Stomach (tissue), 4 donors: ENCODE data around the gene NLN.
"Not testable (repeated sequence)": the region's sequence is repeated elsewhere in the genome, so short reads cannot be mapped to it uniquely, and the experiment has no call there.

Experiments used
- EP300 ChIP-seq: sonication (generic); formaldehyde crosslinking; IDR thresholded peaks from one replicate; pipeline ENCODE4 v1.6.1; 2017; ENCODE audit warnings: antibody characterized with exemption
- TF ChIP-seq, protein P1 (sequence below), 7 experiments: fragments of 450-650 bp in 4 of 7; fragments of 200-600 bp in 3 of 7; sonication (generic) in 3 of 7; IDR thresholded peaks; one replicate each; pipeline ENCODE4 v1.5.1; 2016 to 2019; ENCODE audit warnings: antibody characterized with exemption in 7 of 7, control low read depth in 2 of 7, mild to moderate bottlenecking in 1 of 7

DNA sequence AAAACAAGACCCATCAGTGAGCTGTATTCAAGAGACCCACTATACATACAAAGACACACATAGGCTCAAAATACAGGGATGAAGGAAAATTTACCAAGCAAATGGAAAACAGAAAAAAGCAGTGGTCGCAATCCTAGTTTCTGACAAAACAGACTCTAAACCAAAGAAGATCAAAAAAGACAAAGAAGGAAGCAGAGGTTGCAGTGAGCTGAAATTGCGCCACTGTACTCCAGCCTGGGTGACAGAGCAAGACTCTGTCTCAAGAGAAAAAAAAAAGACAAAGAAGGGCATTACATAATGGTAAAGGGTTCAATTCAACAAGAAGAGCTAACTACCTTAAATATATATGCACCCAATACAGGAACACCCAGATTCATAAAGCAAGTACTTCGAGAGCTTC is 45.9 kb upstream of the NLN start:
- not testable (repeated sequence) for TF ChIP-seq EP300
- TF ChIP-seq, protein P1, sequence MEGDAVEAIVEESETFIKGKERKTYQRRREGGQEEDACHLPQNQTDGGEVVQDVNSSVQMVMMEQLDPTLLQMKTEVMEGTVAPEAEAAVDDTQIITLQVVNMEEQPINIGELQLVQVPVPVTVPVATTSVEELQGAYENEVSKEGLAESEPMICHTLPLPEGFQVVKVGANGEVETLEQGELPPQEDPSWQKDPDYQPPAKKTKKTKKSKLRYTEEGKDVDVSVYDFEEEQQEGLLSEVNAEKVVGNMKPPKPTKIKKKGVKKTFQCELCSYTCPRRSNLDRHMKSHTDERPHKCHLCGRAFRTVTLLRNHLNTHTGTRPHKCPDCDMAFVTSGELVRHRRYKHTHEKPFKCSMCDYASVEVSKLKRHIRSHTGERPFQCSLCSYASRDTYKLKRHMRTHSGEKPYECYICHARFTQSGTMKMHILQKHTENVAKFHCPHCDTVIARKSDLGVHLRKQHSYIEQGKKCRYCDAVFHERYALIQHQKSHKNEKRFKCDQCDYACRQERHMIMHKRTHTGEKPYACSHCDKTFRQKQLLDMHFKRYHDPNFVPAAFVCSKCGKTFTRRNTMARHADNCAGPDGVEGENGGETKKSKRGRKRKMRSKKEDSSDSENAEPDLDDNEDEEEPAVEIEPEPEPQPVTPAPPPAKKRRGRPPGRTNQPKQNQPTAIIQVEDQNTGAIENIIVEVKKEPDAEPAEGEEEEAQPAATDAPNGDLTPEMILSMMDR (IDR thresholded peaks at IDR 0.05) = not testable (repeated sequence)
